ENCODE measurements around the gene ACAN.
A peak's percentile ranks its signal among the peaks of the same experiment; 100 is the strongest.

GRCh38 chr15:88897456-88898194, 94.4 kb downstream of the ACAN start:
- TF ChIP-seq CTCF (IDR thresholded peaks at IDR 0.05), result peak; percentile 49 to 75
- no peak for TF ChIP-seq POLR2A (IDR thresholded peaks at IDR 0.05)
- TF ChIP-seq POLR2AphosphoS5 (IDR thresholded peaks at IDR 0.05), result no peak
- TF ChIP-seq EP300 (IDR thresholded peaks at IDR 0.05), result no peak

All from suprapubic skin (tissue), 4 donors.